ENCODE results near the gene MRFAP1L1.
"Not testable (repeated sequence)": the region's sequence is repeated elsewhere in the genome, so short reads cannot be mapped to it uniquely, and the experiment has no call there.

The MRFAP1L1 gene

DNA sequence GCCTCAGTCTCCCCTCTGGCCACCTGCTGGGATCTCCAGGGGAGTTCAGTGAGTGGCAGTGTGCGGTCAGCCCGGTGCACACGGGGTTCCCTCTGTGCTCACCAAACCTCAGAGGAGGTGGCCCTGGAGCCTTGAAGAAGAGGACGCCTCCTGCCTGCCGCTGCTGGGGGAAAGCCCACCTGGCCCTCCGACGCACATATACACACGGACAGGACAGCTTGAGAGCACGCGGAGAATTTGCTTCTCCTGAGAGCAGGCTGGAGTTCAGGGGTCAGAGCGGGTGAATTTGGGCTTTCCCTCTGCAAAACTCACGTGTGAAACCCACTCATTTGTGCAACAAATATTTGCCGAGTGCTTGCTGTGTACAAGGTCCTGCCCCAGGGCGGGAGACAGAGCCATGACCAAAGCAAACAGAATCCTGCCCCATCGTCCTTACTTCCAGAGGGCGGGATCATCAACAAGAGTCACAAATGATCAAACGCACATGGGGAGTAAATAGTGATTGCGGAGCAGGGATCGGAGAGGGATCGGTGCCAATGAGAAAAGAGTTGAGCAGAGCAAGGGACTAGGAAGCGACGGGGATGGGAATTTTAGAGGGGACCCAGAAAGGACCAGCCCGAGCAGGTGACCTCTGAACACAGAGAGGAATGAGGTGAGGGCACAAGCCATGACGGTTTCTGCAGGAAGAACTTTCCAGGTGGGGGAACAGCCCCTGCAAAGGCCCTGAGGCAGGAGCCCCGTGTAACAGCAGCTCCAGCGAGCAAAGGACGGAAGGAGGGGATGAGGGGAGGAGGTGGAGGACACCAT, 23.9 kb upstream of the MRFAP1L1 start:
- DNase-seq: no peak

- DNase-seq: no peak
These were observed 23.0 kb upstream of the MRFAP1L1 start for GRCh38 chr4:6732441-6733357.

DNA sequence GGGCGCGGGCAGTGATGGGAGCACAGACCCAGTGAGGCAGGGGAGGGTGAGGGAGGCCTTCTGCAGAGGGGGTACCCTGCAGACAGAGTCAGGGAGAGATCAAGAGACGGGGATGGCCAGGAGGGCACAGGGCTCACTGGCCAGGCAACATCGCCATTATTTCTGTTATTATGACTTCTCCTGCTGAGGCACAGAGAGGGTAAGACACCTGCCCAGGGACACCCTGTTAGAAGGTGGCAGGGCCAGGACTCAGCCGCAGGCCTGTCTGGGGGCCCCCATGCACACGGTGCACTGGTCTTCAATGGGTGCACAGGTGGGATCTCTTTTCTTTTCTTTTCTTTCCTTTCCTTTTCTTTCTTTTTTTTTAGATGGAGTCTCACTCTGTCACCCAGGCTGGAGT, 22.1 kb upstream of the MRFAP1L1 start:
- DNase-seq: no peak

DNA sequence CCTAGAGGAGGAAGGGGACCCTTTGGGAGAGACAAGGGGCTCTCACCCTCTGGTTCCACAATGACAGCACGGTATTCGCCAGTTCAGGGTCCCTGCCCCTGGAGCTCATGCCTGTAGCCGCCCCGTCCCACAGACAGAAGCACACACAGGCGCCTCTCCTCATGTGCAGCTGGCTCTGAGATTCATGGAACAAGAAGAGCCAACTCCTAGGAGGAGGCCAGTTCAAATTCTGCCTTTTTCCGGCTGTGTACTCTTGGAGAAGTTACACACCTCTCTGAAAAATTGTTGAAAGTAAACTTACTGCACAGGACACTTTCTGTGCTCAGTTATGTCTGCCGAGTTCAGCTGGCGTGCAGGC, 21.6 kb upstream of the MRFAP1L1 start:
- no peak for DNase-seq

DNA sequence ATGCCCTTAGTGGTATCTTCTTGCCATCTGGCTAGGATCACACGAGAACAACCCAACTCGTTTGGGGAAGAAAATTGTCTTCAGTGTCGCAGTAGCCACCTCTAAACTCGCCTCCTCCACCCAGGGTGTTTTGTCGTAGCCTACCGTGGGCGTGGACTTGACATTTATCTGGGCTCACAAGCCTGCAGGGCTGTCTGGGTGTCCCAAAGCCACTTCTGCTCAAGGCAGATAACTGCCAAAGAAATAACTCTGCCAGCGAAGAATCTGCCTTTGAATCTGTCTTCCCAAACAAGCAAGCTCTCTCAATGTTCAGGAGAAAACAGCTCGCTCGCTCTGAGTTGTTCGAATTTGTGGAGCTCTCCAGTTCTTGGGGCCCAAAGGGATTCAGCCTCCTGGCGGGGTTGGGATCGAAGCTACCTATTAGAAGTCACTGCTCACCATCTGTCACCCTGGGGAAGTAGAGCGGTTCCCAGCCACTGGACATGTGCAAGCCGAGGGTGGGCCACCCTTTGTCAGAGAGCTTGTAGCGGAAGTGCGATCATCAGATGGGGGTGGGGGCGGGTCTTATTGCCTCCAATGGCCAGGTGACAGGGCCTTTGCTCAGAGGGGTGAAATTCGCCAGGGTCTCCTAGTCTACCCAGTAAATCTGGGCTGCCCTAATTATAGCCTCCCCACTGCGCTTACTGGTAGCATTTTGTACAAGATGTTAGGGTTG, 21.1 kb upstream of the MRFAP1L1 start:
- DNase-seq: no peak

DNA sequence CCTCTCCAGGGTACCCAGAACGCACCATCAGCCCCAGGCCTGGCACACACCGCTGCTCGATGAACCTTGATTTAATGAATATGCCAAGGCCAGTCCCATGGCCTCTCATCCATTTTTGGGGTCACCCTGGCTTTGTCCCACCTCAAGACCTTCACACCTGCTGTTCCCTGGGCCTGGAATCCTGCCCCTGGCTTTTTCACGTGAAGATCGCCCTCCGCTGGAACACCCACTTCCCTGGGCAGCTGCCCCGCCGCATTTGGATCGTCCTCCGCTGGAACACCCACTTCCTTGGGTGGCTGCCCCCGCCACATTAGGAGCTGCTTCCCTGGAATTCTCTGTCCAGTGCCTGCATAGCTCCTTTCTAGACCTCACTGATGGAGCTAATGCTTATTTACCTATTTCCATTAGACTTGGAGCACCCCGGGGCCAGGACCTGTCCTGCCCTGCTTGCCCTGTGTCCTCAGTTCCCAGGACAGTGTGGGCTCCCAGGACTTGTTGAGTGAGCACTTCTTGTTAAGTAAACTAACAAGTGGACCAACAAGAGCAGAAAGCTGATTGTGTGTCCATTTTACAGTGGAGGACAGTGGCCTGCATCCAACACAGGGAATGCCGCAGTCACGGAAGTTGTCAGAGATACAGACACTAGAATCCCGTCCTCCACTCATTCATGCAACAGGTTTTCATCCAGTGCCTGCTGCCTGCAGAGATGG, 18.8 kb upstream of the MRFAP1L1 start:
- no peak for DNase-seq

- DNase-seq: no peak
These were observed 18.2 kb upstream of the MRFAP1L1 start for GRCh38 chr4:6727943-6728250.

GRCh38 chr4:6727081-6727942, 17.6 kb upstream of the MRFAP1L1 start:
- no peak for DNase-seq

DNA sequence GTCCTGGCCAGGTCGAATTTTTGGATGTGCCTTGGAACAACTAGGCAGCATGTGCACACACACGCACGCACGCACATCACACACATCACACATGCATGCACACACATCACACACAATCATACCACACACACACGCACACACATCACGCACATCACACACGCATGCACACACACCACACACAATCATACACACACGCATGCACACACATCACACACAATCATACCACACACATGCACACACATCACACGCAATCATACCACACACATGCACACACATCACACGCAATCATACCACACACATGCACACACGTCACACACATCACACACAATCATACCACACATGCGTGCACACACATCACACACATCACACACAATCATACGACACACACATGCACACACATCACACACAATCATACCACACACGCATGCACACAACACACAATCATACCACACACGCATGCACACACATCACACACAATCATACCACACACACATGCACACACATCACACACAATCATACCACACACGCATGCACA, 15.8 kb upstream of the MRFAP1L1 start:
- not testable (repeated sequence) for DNase-seq

DNA sequence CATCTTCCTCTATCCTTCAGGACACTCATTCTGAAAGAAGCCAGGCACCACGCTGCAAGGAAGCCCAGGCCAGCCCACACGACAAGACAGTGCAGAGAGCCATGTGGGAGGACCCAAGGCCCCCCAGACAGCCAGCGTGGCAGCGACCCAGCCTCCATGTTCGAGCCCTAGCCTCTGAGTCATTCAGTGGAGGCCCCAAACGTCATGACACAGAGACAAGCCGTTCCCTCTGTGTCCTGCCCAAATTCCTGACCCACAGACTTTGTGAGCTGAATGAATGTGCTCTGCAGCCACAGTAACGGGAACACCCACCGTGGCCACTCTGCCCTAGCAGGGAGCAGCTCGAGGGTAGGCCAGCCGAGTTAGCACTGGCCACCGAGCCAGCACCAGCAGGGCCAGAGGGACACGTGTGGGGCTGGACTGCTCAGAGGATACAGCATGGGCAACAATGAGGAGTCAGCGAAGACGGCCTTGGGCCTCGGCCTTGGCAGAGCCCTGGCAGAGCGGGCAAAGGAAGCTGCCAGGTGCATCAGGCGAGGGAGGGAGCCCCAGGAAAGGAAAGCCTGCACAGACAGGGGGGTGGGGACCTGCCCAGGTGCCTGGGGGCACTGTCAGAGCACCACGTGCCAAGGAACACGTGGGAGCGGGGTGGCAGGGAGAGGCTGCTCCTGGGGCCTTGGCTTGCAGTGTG, 14.9 kb upstream of the MRFAP1L1 start:
- no peak for DNase-seq

DNA sequence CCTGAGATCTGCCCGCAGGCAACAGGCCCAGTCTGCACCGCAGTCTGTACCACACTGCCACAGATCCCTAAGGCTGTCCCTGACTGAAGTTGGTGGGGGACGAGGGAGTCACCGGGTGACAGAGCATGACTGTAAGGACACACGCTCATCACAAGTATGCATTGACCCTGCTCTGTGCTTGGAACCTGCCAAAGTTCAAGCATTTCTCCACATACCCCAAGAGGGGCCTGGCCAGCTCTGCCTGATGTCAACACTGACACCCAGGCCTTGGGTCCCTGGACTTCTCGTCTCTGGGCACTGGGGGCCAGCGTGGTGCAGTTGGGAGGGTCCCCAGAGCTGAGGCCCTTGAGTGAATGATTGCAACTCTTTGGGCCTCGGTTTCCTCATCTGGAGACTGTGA, 14.2 kb upstream of the MRFAP1L1 start:
- DNase-seq: no peak

DNA sequence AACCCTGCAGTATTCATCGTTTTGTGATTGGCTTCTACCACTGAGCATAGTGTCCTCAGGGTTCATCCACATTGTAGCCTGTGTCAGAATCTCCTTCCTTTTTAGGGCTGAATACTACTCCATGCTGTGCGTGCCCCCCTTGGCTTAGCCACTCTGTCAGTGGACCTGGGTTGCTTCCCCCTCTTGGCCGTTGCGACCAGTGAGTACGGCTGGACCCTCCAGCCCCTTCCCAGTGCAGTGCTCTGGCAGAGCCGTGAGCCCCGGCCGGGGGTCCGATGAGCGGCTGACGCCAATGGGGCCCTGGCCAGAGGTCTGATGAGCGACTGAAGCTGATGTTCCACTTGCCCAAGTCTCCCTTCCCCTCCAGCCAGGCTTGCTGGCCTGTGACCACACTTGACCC, 13.2 kb upstream of the MRFAP1L1 start:
- no peak for DNase-seq

- DNase-seq: no peak
These were observed 11.5 kb upstream of the MRFAP1L1 start for GRCh38 chr4:6721121-6721520.

GRCh38 chr4:6720202-6720699, 10.6 kb upstream of the MRFAP1L1 start:
- peak; percentile 43 to 83 (median 73) for DNase-seq

GRCh38 chr4:6719611-6720179, 10.0 kb upstream of the MRFAP1L1 start:
- no peak for DNase-seq

DNA sequence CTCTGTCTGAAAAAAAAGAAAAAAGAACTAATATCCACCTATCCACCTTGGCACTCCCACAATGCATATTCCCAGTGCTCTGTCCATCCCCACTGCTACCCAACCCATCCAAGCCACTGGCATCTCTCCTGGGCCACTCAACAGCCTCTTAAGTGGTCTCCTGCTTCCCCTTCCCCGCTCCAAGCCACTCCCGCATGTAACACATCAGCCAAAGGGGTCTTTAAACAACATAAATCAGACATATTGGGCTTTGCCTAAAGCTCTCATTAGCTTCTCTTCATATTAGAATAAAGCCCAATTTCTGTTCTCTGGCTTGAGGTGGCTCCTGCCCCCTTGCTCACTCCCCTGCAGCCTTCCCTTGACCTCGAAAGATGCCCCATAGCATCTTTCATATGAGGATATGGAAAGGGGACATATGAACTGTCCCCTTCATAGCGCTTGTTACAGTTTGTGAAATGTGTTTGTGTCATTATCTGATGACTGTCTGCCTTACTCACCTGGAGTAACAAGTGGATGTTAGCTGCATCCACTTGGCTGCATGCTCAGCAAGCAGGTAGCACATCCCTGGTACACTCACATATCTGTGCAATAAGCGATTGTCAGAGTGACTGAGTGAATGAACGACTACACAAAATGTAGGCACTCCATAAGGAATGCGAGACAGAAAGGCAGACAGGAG, 9.4 kb upstream of the MRFAP1L1 start:
- DNase-seq: no peak

- no peak for DNase-seq
These were observed 7.4 kb upstream of the MRFAP1L1 start for GRCh38 chr4:6716958-6717655.

DNA sequence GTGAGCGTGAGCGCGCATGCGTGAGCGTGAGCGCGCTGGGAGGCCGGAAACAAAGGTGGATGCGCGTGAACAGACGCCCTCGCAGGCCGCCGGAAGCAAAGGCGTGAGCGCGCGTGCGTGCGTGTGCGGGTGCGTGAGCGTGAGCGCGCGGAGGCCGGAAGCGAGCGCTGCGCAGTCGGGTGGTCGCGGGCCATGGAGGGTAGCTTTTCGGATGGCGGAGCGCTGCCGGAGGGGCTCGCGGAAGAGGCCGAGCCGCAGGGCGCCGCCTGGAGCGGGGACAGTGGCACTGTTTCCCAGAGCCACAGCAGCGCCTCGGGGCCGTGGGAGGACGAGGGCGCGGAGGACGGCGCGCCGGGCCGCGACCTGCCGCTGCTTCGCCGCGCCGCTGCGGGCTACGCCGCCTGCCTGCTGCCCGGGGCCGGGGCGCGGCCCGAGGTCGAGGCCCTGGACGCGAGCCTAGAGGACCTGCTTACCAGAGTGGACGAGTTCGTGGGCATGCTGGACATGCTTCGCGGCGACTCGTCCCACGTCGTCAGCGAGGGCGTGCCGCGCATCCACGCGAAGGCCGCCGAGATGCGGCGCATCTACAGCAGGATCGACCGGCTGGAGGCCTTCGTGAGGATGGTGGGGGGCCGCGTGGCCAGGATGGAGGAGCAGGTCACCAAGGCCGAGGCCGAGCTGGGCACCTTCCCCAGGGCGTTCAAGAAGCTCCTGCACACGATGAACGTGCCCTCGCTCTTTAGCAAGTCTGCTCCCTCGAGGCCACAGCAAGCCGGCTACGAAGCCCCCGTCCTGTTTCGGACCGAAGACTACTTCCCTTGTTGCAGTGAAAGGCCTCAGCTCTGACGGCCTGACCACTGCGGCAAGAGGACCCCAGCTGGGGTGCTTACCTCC, 6.6 kb upstream of the MRFAP1L1 start, which contains the start of gene BLOC1S4:
Gene BLOC1S4, plus strand, starts transcription at position 157 of the 894 bp plus-strand sequence. Its CDS starts 36 bp downstream, at position 193.
- peak; percentile 81 to 94 (median 86) for DNase-seq
